Stomach (tissue), 9 donors: Measurements from ENCODE around the gene AK1. TPM values are rescaled to one million over a fixed set of nuclear protein-coding genes. Genes with fewer than 3 reads are reported as not detected.

ENCODE experiments used
- DNase-seq, 2 donors: peaks; one replicate each; pipeline versions ENCODE4 v3.0.0 to v3.0.0-alpha.2; 2013 to 2019
- H3K27ac ChIP-seq, 5 donors: fragments of 200-600 bp in 4 of 5; sonication (generic) in 4 of 5; one replicate each; pipeline ENCODE4 v1.5.1; 2013 to 2019; ENCODE audit warnings: mild to moderate bottlenecking in 1 of 5, moderate library complexity in 1 of 5
- H3K27me3 ChIP-seq, 3 donors: fragments of 200-600 bp; sonication (generic); one replicate each; pipeline ENCODE4 v1.5.1; 2017 to 2019; ENCODE audit warnings: mixed run types in 1 of 3
- H3K36me3 ChIP-seq, 4 donors: fragments of 200-600 bp; sonication (generic); 1 replicate in 3 of 4; 2 replicates in 1 of 4; pipeline ENCODE4 v1.5.1; 2016 to 2019
- H3K4me1 ChIP-seq, 4 donors: fragments of 200-600 bp; sonication (generic); one replicate each; pipeline ENCODE4 v1.5.1; 2016 to 2019
- H3K4me3 ChIP-seq, 4 donors: fragments of 200-600 bp; sonication (generic) in 3 of 4; one replicate each; pipeline ENCODE4 v1.5.1; 2016 to 2019; ENCODE audit warnings: mild to moderate bottlenecking in 1 of 4
- H3K9me3 ChIP-seq, 4 donors: fragments of 200-600 bp; sonication (generic); one replicate each; pipeline ENCODE4 v1.5.1; 2016 to 2019
- EP300 ChIP-seq: sonication (generic); formaldehyde crosslinking; IDR thresholded peaks from one replicate; pipeline ENCODE4 v1.6.1; 2017; ENCODE audit warnings: antibody characterized with exemption
- POLR2A ChIP-seq, 4 donors: fragments of 450-650 bp; IDR thresholded peaks; one replicate each; pipeline ENCODE4 v1.6.1; 2016; ENCODE audit warnings: antibody characterized with exemption in 4 of 4, control low read depth in 2 of 4, mild to moderate bottlenecking in 1 of 4, moderate library complexity in 1 of 4
- POLR2AphosphoS5 ChIP-seq, 3 donors: sonication (generic); formaldehyde crosslinking; IDR thresholded peaks; one replicate each; pipeline ENCODE4 v1.6.1; 2016; ENCODE audit warnings: antibody characterized with exemption in 3 of 3
- WGBS, 5 donors: extraction: QIAGEN DNeasy Blood & Tissue Kit in 3 of 5; methylation state at CpG; one replicate each; pipeline versions ENCODE4 v1.1.5 to v1.1.7; 2013 to 2018; 5-methylcytosine and 5-hydroxymethylcytosine counted together
- intact Hi-C: fragments of 100-400 bp; cut with DNase I; formaldehyde crosslinking; loops from one replicate; pipeline ENCODE4 v1.15.1; 2023; ENCODE audit warnings: low total_unique reads
- polyA plus RNA-seq, 3 donors: library from polyadenylated mRNA; stranded (reverse); fragments of 200-250 nt; gene quantifications; one replicate each; pipeline ENCODE4 v1.2.3, GENCODE V29; 2013
- total RNA-seq, 5 donors: library from RNA; depleted of rRNA; stranded (reverse); fragments of >200 nt; gene quantifications; one replicate each; pipeline versions ENCODE4 v1.1.0 to v1.2.3, GENCODE V29; 2014 to 2016
- TF ChIP-seq, protein P1 (sequence below), 7 experiments: fragments of 450-650 bp in 4 of 7; fragments of 200-600 bp in 3 of 7; sonication (generic) in 3 of 7; IDR thresholded peaks; one replicate each; pipeline ENCODE4 v1.5.1; 2016 to 2019; ENCODE audit warnings: antibody characterized with exemption in 7 of 7, control low read depth in 2 of 7, mild to moderate bottlenecking in 1 of 7
- donor health status: healthy with polysubstance abuse.
- donor health status: Bipolar disorder and iron deficiency.
- donor health status: healthy.

The AK1 gene
- total and polyA plus RNA-seq, 8 donors = 7.2 to 92.1 (median 64.4) TPM; not detected in 1

DNA sequence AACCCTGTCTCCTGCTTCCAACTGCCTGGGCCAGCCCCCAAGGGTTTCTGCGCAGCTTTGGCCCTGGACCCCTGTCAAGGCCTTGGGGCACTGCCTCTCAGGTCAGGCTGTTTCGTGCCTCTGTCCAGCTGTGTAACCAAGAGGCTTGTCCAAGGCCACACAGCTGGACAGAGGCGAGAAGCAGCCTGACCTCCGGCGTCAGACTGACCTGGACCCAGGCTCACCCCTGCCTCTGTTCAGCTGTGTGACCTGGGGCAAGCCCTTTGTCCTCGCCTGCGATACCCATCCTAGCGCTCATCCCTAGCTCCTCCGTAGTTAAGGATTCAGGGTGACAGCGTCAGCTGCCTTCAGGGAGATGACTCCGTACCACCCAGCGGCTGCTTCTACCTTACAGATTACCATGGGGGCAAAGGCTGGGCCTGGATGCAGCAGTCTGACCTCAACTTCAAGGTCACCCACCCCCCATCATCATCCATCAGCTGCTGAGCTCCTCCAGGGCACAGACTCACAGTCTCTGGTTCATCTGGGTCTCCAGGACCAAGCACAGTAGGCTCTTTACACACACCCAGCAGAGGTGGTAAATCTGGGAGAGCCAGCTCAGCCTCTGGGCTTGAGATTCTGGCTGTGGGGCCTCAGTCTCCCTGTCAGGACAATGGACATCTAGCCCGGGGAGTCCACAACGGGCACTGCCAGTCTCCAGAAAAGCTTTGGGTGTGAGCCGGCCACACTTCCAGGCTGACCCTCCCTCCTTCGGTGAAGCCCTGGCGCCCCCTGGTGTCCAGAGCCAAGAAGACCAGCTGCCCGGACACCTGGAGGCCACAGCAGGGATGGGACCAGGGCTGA lies 7.9 kb downstream of the AK1 start:
- H3K36me3 ChIP-seq = peaks cover 8 to 61% (median 48%) of the 10 kb centered on the region in 4 donors
- peak overlapping the region in 2 of 5 donors; percentile 14 to 35 for H3K27ac ChIP-seq
- no peaks in the 10 kb centered on the region for H3K27me3 ChIP-seq
- 66 to 71% (median 67%) methylated on average over 9 to 18 of the region's 18 CpGs for WGBS, 5 donors
- intact Hi-C loops = loop anchor here (10.0 kb wide), 1 partner anchor 65 kb away; the partner anchor contains the start of gene FPGS
- TF ChIP-seq EP300 (no peak), POLR2AphosphoS5 (IDR thresholded peaks at IDR 0.05) (peak in 1 of 3 donors; percentile 69), POLR2A (IDR thresholded peaks at IDR 0.05) (no peak)
- TF ChIP-seq, protein P1, sequence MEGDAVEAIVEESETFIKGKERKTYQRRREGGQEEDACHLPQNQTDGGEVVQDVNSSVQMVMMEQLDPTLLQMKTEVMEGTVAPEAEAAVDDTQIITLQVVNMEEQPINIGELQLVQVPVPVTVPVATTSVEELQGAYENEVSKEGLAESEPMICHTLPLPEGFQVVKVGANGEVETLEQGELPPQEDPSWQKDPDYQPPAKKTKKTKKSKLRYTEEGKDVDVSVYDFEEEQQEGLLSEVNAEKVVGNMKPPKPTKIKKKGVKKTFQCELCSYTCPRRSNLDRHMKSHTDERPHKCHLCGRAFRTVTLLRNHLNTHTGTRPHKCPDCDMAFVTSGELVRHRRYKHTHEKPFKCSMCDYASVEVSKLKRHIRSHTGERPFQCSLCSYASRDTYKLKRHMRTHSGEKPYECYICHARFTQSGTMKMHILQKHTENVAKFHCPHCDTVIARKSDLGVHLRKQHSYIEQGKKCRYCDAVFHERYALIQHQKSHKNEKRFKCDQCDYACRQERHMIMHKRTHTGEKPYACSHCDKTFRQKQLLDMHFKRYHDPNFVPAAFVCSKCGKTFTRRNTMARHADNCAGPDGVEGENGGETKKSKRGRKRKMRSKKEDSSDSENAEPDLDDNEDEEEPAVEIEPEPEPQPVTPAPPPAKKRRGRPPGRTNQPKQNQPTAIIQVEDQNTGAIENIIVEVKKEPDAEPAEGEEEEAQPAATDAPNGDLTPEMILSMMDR (IDR thresholded peaks at IDR 0.05) = peak in 5 of 7 experiments; percentile 56 to 96 (median 82)
- peak; percentile 90 to 92 for DNase-seq
- no peaks in the 10 kb centered on the region for H3K9me3 ChIP-seq
- peaks cover 11 to 16% (median 14%) of the 10 kb centered on the region in 4 donors for H3K4me1 ChIP-seq
- H3K4me3 ChIP-seq = no peak overlapping the region

DNA sequence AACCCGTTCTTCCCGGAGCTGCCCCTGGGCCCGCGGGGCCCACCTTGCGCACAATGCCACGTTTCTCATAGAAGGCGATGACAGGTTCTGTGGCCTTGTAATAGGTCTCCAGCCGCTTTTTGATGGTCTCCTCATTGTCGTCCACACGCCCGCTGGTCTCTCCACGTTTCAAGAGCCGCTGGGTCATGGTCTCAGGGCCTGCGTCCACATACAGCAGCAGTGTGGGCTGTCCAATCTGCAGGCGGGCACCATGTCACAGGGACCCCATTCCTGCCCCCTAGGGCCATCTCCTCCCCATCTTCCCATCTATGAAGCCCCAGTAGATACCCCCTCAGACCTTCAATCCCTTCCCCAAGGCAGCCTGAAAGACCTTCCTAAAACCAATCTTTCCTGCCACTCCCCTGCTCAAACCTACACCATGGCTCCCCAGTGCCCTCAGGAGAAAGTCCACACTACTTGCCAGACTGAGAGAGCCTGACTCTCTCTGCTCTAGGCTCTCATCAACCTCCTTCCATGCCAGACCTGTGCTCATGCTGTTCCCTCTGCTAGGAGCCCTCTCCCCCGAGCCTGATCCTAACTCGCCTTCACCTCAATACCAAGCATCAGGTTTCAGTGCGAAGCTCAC lies 9.1 kb downstream of the AK1 start:
- Histone ChIP-seq H3K27ac (peak overlapping the region in 3 of 5 donors; percentile 7 to 56 (median 50)), H3K9me3 (no peaks in the 10 kb centered on the region), H3K4me1 (peaks cover 0 to 4% (median 3%) of the 10 kb centered on the region in 4 donors), H3K4me3 (no peak overlapping the region), H3K36me3 (peaks cover 8 to 60% (median 48%) of the 10 kb centered on the region in 4 donors), H3K27me3 (no peaks in the 10 kb centered on the region)
- peak in 1 of 2 donors; percentile 1 for DNase-seq
- TF ChIP-seq EP300 (no peak), POLR2AphosphoS5 (IDR thresholded peaks at IDR 0.05) (no peak), POLR2A (IDR thresholded peaks at IDR 0.05) (no peak)
- TF ChIP-seq, protein P1 (IDR thresholded peaks at IDR 0.05) = no peak
- 92 to 96% (median 93%) methylated on average over 14 to 18 of the region's 18 CpGs for WGBS, 5 donors
- intact Hi-C loops = loop anchor here (10.0 kb wide), 1 partner anchor 64 kb away; the partner anchor contains the start of gene FPGS

DNA sequence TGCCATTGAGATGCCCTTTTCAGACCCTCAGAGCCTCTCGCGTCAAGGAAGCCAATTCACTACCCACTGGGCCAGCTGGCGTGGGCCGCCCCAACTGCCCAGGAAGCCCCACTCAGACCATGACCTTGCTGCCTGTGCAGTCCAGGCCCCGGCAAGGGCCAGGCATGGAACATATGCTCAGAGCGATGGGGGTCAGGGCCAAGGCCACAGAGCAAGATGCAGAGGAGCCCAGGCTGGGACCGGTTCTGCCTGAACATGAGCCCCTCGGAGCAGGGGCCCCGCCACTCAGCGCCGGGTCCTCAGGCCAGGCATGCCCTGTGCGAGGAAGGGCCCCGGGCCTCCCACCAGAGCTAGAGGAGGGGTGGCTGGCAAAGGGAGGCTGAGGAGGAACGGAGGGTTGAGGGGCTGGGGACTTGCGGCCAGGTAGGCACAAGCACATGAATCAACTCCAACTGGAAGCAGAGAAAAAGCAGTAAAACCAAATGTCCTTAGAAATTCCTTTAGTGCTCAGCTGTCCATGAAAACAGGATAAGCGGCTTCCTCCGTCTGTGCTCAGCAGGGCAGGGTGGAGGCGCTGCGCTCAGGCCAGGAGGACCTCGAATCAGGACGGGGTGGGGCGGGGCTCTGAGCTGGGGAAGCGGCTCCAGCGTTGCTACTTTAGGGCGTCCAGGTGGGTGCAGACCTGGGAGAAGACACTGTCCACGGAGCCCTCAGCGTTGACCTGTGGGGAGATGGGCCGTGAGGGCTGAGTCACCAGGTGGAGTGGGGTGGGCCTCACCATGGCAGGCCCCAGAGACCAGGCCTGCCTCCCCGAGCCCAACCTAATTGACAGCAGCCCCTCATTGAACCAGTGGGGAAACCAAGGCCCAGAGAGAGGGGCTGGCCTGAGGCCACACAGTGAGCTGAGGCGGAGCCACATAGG lies 9.9 kb downstream of the AK1 start:
- Histone ChIP-seq H3K36me3 (peaks cover 8 to 52% (median 45%) of the 10 kb centered on the region in 4 donors), H3K4me3 (no peak overlapping the region), H3K27me3 (no peaks in the 10 kb centered on the region), H3K27ac (peak overlapping the region in 4 of 5 donors; percentile 7 to 56 (median 30)), H3K9me3 (no peaks in the 10 kb centered on the region), H3K4me1 (peaks cover under 1 to 7% (median 3%) of the 10 kb centered on the region in 4 donors)
- intact Hi-C loops = loop anchor here (10.0 kb wide), 1 partner anchor 63 kb away; the partner anchor contains the start of gene FPGS
- 74 to 87% (median 84%) methylated on average over 29 to 30 of the region's 30 CpGs for WGBS, 5 donors
- peak in 1 of 2 donors; percentile 50 for DNase-seq
- TF ChIP-seq, protein P1 (IDR thresholded peaks at IDR 0.05) = no peak
- TF ChIP-seq POLR2AphosphoS5 (IDR thresholded peaks at IDR 0.05) (no peak), POLR2A (IDR thresholded peaks at IDR 0.05) (no peak), EP300 (no peak)
